GM12865 (cell line): ENCODE results near the gene ADAMTS6.

ENCODE experiments used
- DNase-seq: peaks from one replicate; pipeline ENCODE4 v3.0.0; 2010; ENCODE audit warnings: low read depth
- H3K4me3 ChIP-seq: 2 replicates; pipeline ENCODE4 v1.5.1; 2011; ENCODE audit warnings: mild to moderate bottlenecking, low read depth, low read length, control low read depth
- TF ChIP-seq, protein P1 (sequence below): IDR thresholded peaks from 2 replicates; pipeline ENCODE4 v1.5.1; 2011; ENCODE audit warnings: low read length, control low read depth, low read depth, inconsistent platforms; ENCODE audit not compliant: insufficient read depth; ENCODE audit errors: missing control alignments

The ADAMTS6 gene

DNA sequence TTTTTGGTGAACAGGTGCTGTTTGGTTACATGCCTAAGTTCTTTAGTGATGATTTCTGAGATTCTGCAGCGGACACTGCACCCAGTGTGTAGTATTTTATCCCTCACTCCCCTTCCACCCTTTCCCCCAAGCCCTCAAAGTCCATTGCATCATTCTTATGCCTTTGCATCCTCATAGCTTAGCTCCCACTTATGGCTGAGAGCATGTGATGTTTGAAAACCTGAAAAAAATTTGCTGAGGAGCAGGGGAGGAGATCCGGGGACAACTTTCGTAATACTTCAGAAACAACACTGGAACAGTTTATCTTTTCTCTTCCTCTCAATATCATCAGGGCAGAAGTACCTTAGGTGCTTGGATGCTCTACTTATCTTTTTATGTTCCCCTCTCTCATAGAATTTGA is 226.4 kb downstream of the ADAMTS6 start:
- H3K4me3 ChIP-seq = no peak overlapping the region
- no peak for DNase-seq
- TF ChIP-seq, protein P1, sequence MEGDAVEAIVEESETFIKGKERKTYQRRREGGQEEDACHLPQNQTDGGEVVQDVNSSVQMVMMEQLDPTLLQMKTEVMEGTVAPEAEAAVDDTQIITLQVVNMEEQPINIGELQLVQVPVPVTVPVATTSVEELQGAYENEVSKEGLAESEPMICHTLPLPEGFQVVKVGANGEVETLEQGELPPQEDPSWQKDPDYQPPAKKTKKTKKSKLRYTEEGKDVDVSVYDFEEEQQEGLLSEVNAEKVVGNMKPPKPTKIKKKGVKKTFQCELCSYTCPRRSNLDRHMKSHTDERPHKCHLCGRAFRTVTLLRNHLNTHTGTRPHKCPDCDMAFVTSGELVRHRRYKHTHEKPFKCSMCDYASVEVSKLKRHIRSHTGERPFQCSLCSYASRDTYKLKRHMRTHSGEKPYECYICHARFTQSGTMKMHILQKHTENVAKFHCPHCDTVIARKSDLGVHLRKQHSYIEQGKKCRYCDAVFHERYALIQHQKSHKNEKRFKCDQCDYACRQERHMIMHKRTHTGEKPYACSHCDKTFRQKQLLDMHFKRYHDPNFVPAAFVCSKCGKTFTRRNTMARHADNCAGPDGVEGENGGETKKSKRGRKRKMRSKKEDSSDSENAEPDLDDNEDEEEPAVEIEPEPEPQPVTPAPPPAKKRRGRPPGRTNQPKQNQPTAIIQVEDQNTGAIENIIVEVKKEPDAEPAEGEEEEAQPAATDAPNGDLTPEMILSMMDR = no peak

DNA sequence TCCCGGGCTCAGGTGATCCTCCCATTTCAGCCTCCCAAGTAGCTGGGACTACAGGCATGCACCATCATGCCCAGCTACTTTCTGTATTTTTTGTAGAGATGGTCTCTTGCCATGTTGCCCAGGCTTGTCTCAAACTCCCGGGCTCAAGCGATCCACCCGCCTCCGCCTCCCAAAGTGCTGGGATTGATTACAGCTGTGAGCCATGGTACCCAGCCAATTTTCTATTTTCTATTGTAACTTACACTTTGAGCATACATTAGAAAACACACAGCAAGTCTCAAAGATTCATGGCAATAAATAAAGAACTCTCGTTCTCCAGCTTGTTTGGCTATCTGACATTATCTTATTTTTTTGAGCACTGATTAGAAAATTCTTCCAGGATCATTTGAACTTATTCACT is 228.7 kb downstream of the ADAMTS6 start:
- DNase-seq = no peak

DNA sequence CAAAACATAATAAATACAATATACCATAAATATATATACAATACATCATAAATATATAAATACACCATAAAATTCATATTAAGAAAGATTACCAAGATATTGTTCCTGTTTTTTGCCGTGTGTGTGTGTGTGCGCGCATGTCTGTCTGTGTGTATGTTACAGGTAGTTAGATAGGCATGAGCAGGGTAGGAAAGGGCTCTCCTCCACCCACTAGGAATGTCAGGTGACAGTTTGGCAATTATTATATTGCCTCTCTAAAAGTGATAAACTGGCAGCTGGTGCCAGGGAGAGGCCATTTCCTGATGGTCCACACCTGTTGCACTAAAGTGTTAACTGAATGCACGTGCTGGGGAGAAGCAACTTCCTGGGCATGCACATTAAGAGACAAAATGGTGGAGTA is 232.8 kb downstream of the ADAMTS6 start:
- TF ChIP-seq, protein P1 = no peak
- DNase-seq = no peak
- H3K4me3 ChIP-seq = no peak overlapping the region

More for the DNA sequence above, 228.7 kb downstream of the ADAMTS6 start:
- TF ChIP-seq, protein P1 = no peak
- no peak overlapping the region for H3K4me3 ChIP-seq

DNA sequence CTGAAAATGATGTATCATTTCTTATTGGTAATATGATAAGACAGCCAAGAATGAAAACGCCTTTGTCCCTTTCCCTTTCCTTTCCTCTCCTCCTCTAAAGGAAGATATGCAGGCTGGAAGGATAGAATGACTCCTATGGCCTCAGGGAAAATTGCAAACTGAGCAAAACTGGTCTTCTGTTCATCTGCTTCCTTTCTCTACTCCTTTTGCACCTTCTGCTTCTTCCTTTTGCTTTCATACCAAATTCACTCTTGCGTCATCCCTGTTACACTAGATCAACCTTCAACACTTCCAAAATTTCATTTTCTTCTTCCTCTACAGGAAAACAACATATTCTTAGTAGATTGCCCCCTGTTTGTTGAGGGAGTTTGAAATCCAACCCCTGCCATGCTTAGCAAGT is 234.1 kb downstream of the ADAMTS6 start:
- no peak for DNase-seq
- TF ChIP-seq, protein P1 = no peak
- no peak overlapping the region for H3K4me3 ChIP-seq

DNA sequence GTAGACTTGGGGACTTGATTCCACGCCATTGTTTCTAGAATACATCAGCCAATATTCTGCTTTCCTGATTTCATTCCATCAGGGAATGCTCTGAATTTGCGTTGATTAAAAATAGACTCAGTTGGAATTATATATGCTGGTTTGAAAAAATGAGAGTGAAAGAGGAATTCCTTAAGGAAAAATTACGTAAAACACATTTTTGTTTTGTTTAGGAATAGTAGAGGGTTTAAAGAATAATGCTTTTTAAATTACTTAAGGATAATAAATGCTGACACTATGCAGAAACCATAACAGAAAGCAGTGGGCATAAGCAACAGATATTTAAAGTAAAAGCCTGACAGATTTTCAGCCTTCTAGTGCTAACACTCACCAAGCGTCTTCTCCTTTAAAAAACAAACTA is 235.0 kb downstream of the ADAMTS6 start:
- TF ChIP-seq, protein P1 = no peak
- no peak overlapping the region for H3K4me3 ChIP-seq
- DNase-seq = no peak

DNA sequence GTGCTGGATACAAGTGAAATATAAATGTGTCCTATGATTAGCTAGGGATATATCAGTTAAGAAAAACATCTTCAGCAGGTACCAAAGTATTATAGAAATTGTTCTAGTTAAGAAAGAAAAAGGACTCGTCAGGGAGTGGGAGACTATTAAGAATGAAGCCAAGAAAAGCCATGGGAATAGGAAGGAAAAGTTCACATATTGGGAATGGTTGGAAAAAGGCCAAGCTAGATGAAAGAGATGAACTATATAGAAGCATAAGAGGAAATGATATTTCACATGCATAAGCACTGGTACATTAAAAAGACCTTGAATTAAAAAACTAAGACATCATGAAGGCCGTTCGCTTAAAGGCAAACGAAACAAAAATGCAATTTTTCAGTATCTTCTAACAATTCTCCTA is 237.7 kb downstream of the ADAMTS6 start:
- TF ChIP-seq, protein P1 = no peak
- no peak overlapping the region for H3K4me3 ChIP-seq
- DNase-seq = no peak

DNA sequence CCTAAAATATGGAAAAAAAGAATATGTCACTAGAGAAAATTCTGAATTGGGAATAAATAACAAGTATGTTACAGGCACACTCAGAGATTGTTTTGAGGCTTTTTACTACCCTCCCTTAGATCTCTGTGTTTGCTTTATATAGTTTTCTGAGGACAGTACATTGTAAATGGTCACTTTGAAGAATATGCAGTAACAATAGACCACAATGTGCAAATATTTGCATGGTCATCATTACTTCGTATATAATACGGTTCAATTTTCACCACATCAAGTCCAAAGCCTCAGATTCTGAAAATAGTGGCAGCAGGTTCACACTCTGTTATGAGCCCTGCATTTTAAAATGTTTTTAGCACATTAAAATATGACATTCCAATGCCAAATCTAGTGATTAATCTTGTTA is 238.6 kb downstream of the ADAMTS6 start:
- no peak overlapping the region for H3K4me3 ChIP-seq
- DNase-seq = no peak
- TF ChIP-seq, protein P1 = no peak
